WTC11 (cell line): Measurements from ENCODE around the gene CSKMT. TPM values are rescaled to one million over a fixed set of nuclear protein-coding genes. Genes with fewer than 3 reads are reported as not detected.
"Not testable (repeated sequence)": the region's sequence is repeated elsewhere in the genome, so short reads cannot be mapped to it uniquely, and the experiment has no call there.

Experiments
- ATAC-seq: fragments of 200-7000 bp; cut with Tn5 transposase; 2 replicates; pipeline ENCODE4 v1.10.0; 2021; ENCODE audit warnings: mild to moderate bottlenecking, moderate library complexity
- CTCF ChIA-PET: fragments of 300-600 bp; sonication (Branson Sonifier 250); formaldehyde crosslinking; loops from one replicate; lab custom pipeline; 2021; ENCODE audit warnings: antibody characterized with exemption; lab: Charles Lee
- POLR2A ChIA-PET: fragments of 350-600 bp; sonication (Branson Sonifier 250); formaldehyde crosslinking; loops from one replicate; lab custom pipeline; 2021; ENCODE audit warnings: antibody characterized with exemption; lab: Charles Lee
- DNase-seq: peaks from one replicate; pipeline ENCODE4 v3.0.0; 2021; ENCODE audit warnings: low spot score
- H3K27ac Mint-ChIP-seq: 2 replicates; pipeline ENCODE4 v1.8.0; 2021; ENCODE audit warnings: mixed read lengths
- H3K27me3 Mint-ChIP-seq: 2 replicates; pipeline ENCODE4 v1.8.0; 2021; ENCODE audit warnings: low read depth, mild to moderate bottlenecking, moderate library complexity, mixed read lengths
- H3K36me3 Mint-ChIP-seq: 2 replicates; pipeline ENCODE4 v1.8.0; 2021; ENCODE audit warnings: mixed read lengths
- H3K4me1 Mint-ChIP-seq: 2 replicates; pipeline ENCODE4 v1.8.0; 2022; ENCODE audit warnings: mixed read lengths
- H3K4me3 Mint-ChIP-seq: 2 replicates; pipeline ENCODE4 v1.8.0; 2021; ENCODE audit warnings: mild to moderate bottlenecking, moderate library complexity, mixed read lengths
- H3K9me3 Mint-ChIP-seq: 2 replicates; pipeline ENCODE4 v1.8.0; 2021; ENCODE audit warnings: mixed read lengths
- E2F1 ChIP-seq: sonication (generic); formaldehyde crosslinking; IDR thresholded peaks from 2 replicates; pipeline ENCODE4 v1.8.0; 2022; ENCODE audit warnings: mild to moderate bottlenecking, missing genetic modification reagents
- ELF4 ChIP-seq: sonication (generic); formaldehyde crosslinking; IDR thresholded peaks from 2 replicates; pipeline ENCODE4 v1.8.1; 2022; ENCODE audit warnings: low read depth, mild to moderate bottlenecking, moderate library complexity, missing genetic modification reagents
- ESRRA ChIP-seq: sonication (generic); formaldehyde crosslinking; IDR thresholded peaks from 2 replicates; pipeline ENCODE4 v1.8.1; 2022; ENCODE audit warnings: mild to moderate bottlenecking, missing genetic modification reagents, borderline replicate concordance
- GABPB1 ChIP-seq: sonication (generic); formaldehyde crosslinking; IDR thresholded peaks from 2 replicates; pipeline ENCODE4 v1.8.1; 2023; ENCODE audit warnings: mild to moderate bottlenecking, missing genetic modification reagents
- GRHL2 ChIP-seq: fragments of 250-450 bp; sonication (Bioruptor Pico); IDR thresholded peaks from 2 replicates; pipeline ENCODE4 v1.8.0; 2022; ENCODE audit warnings: mild to moderate bottlenecking, moderate library complexity; ENCODE audit not compliant: insufficient replicate concordance, severe bottlenecking
- GTF2I ChIP-seq: fragments of 250-450 bp; sonication (Bioruptor Pico); conservative IDR thresholded peaks from 2 replicates; pipeline ENCODE4 v1.4.0; 2021; ENCODE audit warnings: mild to moderate bottlenecking
- IRF1 ChIP-seq: sonication (generic); formaldehyde crosslinking; IDR thresholded peaks from 2 replicates; pipeline ENCODE4 v1.8.0; 2023; ENCODE audit warnings: missing genetic modification reagents
- JUN ChIP-seq: sonication (generic); formaldehyde crosslinking; IDR thresholded peaks from 2 replicates; pipeline ENCODE4 v1.8.0; 2023; ENCODE audit warnings: mild to moderate bottlenecking, missing genetic modification reagents
- KAT7 ChIP-seq: sonication (generic); formaldehyde crosslinking; IDR thresholded peaks from 2 replicates; pipeline ENCODE4 v1.8.1; 2023; ENCODE audit warnings: missing genetic modification reagents, mild to moderate bottlenecking, borderline replicate concordance
- NR2C2 ChIP-seq: sonication (generic); formaldehyde crosslinking; IDR thresholded peaks from 2 replicates; pipeline ENCODE4 v1.8.0; 2022; ENCODE audit warnings: mild to moderate bottlenecking, missing genetic modification reagents
- SP1 ChIP-seq: sonication (generic); formaldehyde crosslinking; conservative IDR thresholded peaks from 2 replicates; pipeline ENCODE4 v1.8.1; 2022; ENCODE audit warnings: missing genetic modification reagents
- ZMAT4 ChIP-seq: fragments of 250-450 bp; sonication (Bioruptor Pico); IDR thresholded peaks from 2 replicates; pipeline ENCODE4 v1.9.0; 2021; ENCODE audit warnings: mild to moderate bottlenecking
- ZNF317 ChIP-seq: sonication (generic); formaldehyde crosslinking; IDR thresholded peaks from 2 replicates; pipeline ENCODE4 v1.8.1; 2023; ENCODE audit warnings: low read depth, mild to moderate bottlenecking, moderate library complexity, missing genetic modification reagents, borderline replicate concordance
- ZNF423 ChIP-seq: fragments of 250-450 bp; sonication (Bioruptor Pico); IDR thresholded peaks from 2 replicates; pipeline ENCODE4 v2.1.2; 2022; ENCODE audit warnings: mild to moderate bottlenecking, moderate library complexity
- ZNF425 ChIP-seq: fragments of 250-450 bp; sonication (Bioruptor Pico); conservative IDR thresholded peaks from 2 replicates; pipeline ENCODE4 v1.9.0; 2021; ENCODE audit warnings: mild to moderate bottlenecking
- total RNA-seq: library from RNA; stranded (reverse); gene quantifications from 3 replicates; pipeline ENCODE4 v1.2.3, GENCODE V29; 2021
- TF ChIP-seq, protein P1 (sequence below): fragments of 200-600 bp; IDR thresholded peaks from 2 replicates; pipeline ENCODE4 v1.8.0; 2022; ENCODE audit warnings: antibody characterized with exemption

CSKMT gene
- total RNA-seq, 1 experiment from 2014 or later, result 75.6 TPM

DNA sequence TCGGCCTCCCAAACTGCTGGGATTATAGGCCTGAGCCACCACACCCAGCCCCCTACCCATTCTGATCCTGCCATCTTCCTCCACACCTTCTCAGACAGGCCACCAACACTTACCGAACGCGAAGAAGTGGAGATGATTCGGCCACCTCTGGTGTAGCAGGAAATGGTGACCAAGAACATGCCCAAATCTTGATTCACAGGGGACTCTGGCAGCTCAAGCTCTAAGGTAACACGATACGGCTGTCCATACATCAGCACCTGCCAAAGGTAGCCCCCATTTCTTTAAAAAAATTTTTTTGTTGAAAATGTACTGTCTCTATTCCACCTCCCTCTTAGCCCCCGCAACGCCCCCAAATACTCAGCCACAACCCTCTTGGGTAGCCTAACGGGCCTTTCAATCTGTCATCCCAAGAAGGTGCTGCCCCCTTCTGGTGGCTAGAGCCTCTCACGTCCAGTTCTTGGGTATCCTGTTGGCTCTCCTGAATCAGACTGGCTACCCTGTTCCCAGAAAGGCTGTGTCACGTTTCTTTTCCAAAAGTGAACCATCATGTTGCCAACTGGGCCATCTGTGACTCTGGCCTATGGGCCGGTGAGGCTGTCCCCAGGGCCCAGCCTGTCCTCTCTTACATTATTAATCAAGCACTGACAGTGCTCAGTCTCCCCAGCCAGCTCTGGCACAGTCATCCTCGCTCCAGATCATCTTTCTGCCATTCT lies 29.5 kb downstream of the CSKMT start:
- Mint-ChIP-seq H3K9me3 (no peaks in the 10 kb centered on the region), H3K27ac (peak overlapping the region; percentile 73), H3K4me1 (peaks cover 2% of the 10 kb centered on the region; the same call in 1 of the 2 replicates)
- ATAC-seq, result peak; percentile 84
- ChIA-PET CTCF (interaction anchor here (0.6 to 2.8 kb wide), 28 partner anchors 11 to 300 kb away, joined by 3 to 14 read pairs (median 4); partner anchors contain the start of genes B3GAT3, BSCL2, C11orf98 and EEF1G), POLR2A (interaction anchor here (1.2 kb wide), 1 partner anchor 103 kb away, joined by 3 read pairs; the partner anchor contains the start of gene TUT1)
- DNase-seq, result peak; percentile 86
- TF ChIP-seq GABPB1 (no peak), GTF2I (CRISPR knock-in tag) (no peak)
- TF ChIP-seq, protein P1, sequence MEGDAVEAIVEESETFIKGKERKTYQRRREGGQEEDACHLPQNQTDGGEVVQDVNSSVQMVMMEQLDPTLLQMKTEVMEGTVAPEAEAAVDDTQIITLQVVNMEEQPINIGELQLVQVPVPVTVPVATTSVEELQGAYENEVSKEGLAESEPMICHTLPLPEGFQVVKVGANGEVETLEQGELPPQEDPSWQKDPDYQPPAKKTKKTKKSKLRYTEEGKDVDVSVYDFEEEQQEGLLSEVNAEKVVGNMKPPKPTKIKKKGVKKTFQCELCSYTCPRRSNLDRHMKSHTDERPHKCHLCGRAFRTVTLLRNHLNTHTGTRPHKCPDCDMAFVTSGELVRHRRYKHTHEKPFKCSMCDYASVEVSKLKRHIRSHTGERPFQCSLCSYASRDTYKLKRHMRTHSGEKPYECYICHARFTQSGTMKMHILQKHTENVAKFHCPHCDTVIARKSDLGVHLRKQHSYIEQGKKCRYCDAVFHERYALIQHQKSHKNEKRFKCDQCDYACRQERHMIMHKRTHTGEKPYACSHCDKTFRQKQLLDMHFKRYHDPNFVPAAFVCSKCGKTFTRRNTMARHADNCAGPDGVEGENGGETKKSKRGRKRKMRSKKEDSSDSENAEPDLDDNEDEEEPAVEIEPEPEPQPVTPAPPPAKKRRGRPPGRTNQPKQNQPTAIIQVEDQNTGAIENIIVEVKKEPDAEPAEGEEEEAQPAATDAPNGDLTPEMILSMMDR, result peak; percentile 84
- TF ChIP-seq, all 79 proteins: peak for 1
- Mint-ChIP-seq H3K27me3 (no peaks in the 10 kb centered on the region), H3K4me3 (no peak overlapping the region), H3K36me3 (peaks cover 32% of the 10 kb centered on the region)

DNA sequence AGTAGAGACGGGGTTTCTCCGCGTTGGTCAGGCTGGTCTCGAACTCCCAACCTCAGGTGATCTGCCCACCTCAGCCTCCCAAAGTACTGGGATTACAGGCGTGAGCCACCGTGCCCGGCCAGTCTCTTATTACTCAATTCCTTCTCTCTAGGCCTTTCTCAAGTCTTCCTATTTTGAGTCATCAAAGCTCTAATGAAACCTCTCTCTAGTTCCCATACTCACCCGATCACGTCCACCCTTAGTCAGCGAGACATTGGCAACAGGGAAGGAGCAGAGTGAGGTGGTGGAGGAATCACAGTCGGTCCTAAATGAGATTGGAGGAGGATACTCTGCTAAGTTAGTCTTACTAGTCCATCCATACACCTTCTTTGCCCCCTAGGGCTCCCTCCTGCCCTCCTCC lies 37.1 kb downstream of the CSKMT start:
- Mint-ChIP-seq H3K9me3 (no peaks in the 10 kb centered on the region), H3K4me1 (peaks cover 13% of the 10 kb centered on the region), H3K27ac (peak overlapping the region; percentile 62; the same call in 1 of the 2 replicates), H3K36me3 (peaks cover 33% of the 10 kb centered on the region), H3K4me3 (no peak overlapping the region), H3K27me3 (no peaks in the 10 kb centered on the region; the same call in 1 of the 2 replicates)
- POLR2A ChIA-PET, result no interaction called here
- TF ChIP-seq ESRRA (CRISPR knock-in tag), result no peak
- DNase-seq, result no peak
- no peak for ATAC-seq
- CTCF ChIA-PET, result no interaction called here

GRCh38 chr11:62703921-62704320 lies 38.8 kb downstream of the CSKMT start:
- H3K9me3 Mint-ChIP-seq, H3K27ac Mint-ChIP-seq, H3K4me3 Mint-ChIP-seq, DNase-seq, CTCF ChIA-PET, ATAC-seq, H3K27me3 Mint-ChIP-seq: not testable (repeated sequence)
- Mint-ChIP-seq H3K4me1 (peaks cover 28% of the 10 kb centered on the region), H3K36me3 (peaks cover 28% of the 10 kb centered on the region)
- POLR2A ChIA-PET, result interaction anchor here (0.6 to 1.1 kb wide), 2 partner anchors 14 to 39 kb away, joined by 3 to 8 read pairs; partner anchors contain the start of genes C11orf98, CSKMT and LRRN4CL

DNA sequence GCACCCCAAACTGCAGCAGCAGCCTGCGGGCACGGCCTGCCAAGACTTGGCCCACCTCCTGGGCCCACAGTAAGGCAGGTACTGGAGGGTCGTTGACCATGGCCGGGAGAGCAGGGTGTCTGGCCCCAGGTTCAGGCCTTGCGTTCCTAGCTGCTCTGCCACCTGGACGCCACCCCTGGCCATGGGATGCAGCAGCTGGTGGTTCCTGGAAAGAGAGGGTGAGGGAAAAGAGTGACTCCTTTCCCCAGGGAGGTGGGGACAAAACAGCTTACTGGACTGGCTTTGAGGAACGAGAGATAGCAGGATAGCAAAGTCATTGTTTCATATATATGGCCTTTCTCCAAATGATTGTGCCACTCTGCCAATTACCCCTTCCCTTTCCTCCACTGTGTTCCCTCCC lies 40.3 kb downstream of the CSKMT start:
- Mint-ChIP-seq H3K36me3 (peaks cover 27% of the 10 kb centered on the region), H3K27ac (peak overlapping the region; percentile 98), H3K9me3 (no peaks in the 10 kb centered on the region), H3K27me3 (no peaks in the 10 kb centered on the region; the same call in 1 of the 2 replicates), H3K4me3 (peak overlapping the region; percentile 92), H3K4me1 (peaks cover 34% of the 10 kb centered on the region)
- POLR2A ChIA-PET, result interaction anchor here (1.0 to 6.0 kb wide), 7 partner anchors 22 to 114 kb away, joined by 4 to 35 read pairs (median 6); partner anchors contain the start of genes C11orf98, CSKMT, HNRNPUL2 and LBHD1
- DNase-seq (no peak), ATAC-seq (no peak)
- CTCF ChIA-PET, result interaction anchor here (0.5 to 3.5 kb wide), 15 partner anchors 10 to 311 kb away, joined by 3 to 24 read pairs (median 4); partner anchors contain the start of genes EML3, GANAB, HNRNPUL2 and LBHD1
- TF ChIP-seq E2F1 (CRISPR knock-in tag) (no peak), IRF1 (no peak), GRHL2 (CRISPR knock-in tag) (no peak), ELF4 (CRISPR knock-in tag) (no peak), GABPB1 (no peak), ZNF423 (CRISPR knock-in tag) (no peak), ZNF425 (no peak), NR2C2 (CRISPR knock-in tag) (no peak), KAT7 (no peak), ZNF317 (CRISPR knock-in tag) (no peak), SP1 (no peak), ZMAT4 (CRISPR knock-in tag) (no peak), JUN (CRISPR knock-in tag) (no peak)
- TF ChIP-seq, protein P1, result no peak
